ENCODE measurements around the gene MSLN.

The MSLN gene

DNA sequence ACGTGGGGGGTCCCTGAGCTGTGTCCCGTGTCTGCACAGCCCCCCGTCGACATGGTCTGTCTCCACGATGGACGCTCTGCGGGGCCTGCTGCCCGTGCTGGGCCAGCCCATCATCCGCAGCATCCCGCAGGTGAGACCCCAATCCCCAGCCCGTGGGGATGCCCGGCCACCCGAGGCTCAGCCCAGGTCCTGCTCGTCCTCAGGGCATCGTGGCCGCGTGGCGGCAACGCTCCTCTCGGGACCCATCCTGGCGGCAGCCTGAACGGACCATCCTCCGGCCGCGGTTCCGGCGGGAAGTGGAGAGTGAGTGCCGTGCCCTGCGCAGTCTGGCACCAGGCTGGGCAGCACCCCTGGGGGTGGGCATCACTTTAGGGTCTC is 4.9 kb downstream of the MSLN start:
- CTCF ChIA-PET = no interaction called here
- TF ChIP-seq, protein P1, sequence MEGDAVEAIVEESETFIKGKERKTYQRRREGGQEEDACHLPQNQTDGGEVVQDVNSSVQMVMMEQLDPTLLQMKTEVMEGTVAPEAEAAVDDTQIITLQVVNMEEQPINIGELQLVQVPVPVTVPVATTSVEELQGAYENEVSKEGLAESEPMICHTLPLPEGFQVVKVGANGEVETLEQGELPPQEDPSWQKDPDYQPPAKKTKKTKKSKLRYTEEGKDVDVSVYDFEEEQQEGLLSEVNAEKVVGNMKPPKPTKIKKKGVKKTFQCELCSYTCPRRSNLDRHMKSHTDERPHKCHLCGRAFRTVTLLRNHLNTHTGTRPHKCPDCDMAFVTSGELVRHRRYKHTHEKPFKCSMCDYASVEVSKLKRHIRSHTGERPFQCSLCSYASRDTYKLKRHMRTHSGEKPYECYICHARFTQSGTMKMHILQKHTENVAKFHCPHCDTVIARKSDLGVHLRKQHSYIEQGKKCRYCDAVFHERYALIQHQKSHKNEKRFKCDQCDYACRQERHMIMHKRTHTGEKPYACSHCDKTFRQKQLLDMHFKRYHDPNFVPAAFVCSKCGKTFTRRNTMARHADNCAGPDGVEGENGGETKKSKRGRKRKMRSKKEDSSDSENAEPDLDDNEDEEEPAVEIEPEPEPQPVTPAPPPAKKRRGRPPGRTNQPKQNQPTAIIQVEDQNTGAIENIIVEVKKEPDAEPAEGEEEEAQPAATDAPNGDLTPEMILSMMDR (conservative IDR thresholded peaks at IDR 0.05; ENCODE audit: low read depth) = no peak
- POLR2A ChIA-PET (ENCODE audit: low non-redundant PET) = no interaction called here
- no peak overlapping the region for H3K27ac ChIP-seq
- DNase-seq (ENCODE audit: low spot score) = no peak

DNA sequence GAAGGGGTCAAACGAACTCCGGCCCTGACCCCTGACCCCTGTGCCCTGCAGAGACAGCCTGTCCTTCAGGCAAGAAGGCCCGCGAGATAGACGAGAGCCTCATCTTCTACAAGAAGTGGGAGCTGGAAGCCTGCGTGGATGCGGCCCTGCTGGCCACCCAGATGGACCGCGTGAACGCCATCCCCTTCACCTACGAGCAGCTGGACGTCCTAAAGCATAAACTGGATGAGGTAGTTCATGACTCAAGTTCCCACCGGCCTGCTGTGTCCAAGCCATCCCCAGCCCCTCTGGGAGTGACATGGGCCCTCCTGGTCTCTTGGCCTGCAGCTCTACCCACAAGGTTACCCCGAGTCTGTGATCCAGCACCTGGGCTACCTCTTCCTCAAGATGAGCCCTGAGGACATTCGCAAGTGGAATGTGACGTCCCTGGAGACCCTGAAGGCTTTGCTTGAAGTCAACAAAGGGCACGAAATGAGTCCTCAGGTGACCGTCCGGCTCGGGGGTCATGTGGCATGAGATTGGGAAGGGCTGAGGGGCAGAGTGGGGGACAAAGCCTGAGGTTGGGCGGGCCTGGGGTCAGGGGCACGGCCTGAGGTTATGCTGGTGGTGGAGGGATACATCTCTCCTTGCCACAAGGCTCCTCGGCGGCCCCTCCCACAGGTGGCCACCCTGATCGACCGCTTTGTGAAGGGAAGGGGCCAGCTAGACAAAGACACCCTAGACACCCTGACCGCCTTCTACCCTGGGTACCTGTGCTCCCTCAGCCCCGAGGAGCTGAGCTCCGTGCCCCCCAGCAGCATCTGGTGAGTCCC is 5.7 kb downstream of the MSLN start:
- peak overlapping the region; percentile 24; the same call in 1 of the 2 replicates for H3K27ac ChIP-seq
- CTCF ChIA-PET = no interaction called here
- no peak for DNase-seq (ENCODE audit: low spot score)
- TF ChIP-seq, protein P1 (conservative IDR thresholded peaks at IDR 0.05; ENCODE audit: low read depth) = no peak
- POLR2A ChIA-PET (ENCODE audit: low non-redundant PET) = no interaction called here

- DNase-seq (ENCODE audit: low spot score) = no peak
- CTCF ChIA-PET = interaction anchor here (0.6 to 0.9 kb wide), 2 partner anchors 17 to 26 kb away, joined by 3 to 4 read pairs; no protein-coding TSS in a partner anchor
- TF ChIP-seq, protein P1 (conservative IDR thresholded peaks at IDR 0.05; ENCODE audit: low read depth) = no peak
- H3K27ac ChIP-seq = no peak overlapping the region
- POLR2A ChIA-PET (ENCODE audit: low non-redundant PET) = no interaction called here
Measured at GRCh38 chr16:766820-767640, 6.5 kb downstream of the MSLN start.

DNA sequence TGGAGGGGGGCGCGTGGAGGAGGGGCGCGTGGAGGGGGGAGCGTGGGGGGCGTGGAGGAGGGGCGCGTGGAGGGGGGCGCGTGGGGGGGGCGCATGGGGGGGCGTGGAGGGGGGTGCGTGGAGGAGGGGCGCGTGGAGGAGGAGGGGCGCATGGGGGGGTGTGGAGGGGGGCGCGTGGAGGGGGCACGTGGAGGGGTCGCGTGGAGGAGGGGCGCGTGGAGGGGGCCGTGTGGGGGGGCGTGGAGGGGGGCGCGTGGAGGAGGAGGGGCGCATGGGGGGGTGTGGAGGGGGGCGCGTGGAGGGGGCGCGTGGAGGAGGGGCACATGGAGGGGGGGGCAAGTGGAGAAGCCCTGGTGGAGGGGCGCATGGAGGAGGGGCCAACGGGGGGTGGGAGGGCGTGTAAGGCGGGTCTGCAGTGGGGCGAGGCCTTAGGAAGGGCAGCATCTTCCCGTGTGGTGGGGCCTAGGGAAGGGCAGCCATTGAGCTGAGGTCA is 7.3 kb downstream of the MSLN start:
- CTCF ChIA-PET = interaction anchor here (0.9 kb wide), 1 partner anchor 26 kb away, joined by 4 read pairs; no protein-coding TSS in a partner anchor
- POLR2A ChIA-PET (ENCODE audit: low non-redundant PET) = no interaction called here
- DNase-seq (ENCODE audit: low spot score) = no peak
- TF ChIP-seq, protein P1 (conservative IDR thresholded peaks at IDR 0.05; ENCODE audit: low read depth) = no peak
- H3K27ac ChIP-seq = no peak overlapping the region; the same call in 1 of the 2 replicates

DNA sequence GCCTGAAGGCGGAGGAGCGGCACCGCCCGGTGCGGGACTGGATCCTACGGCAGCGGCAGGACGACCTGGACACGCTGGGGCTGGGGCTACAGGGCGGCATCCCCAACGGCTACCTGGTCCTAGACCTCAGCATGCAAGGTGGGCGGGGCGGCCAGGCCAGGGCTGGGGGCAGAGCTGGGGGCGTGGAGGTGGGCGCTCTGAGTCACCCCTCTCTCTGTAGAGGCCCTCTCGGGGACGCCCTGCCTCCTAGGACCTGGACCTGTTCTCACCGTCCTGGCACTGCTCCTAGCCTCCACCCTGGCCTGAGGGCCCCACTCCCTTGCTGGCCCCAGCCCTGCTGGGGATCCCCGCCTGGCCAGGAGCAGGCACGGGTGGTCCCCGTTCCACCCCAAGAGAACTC is 7.9 kb downstream of the MSLN start:
- TF ChIP-seq, protein P1 (conservative IDR thresholded peaks at IDR 0.05; ENCODE audit: low read depth) = no peak
- DNase-seq (ENCODE audit: low spot score) = no peak
- CTCF ChIA-PET = no interaction called here
- no peak overlapping the region; the same call in 1 of the 2 replicates for H3K27ac ChIP-seq
- POLR2A ChIA-PET (ENCODE audit: low non-redundant PET) = no interaction called here

DNA sequence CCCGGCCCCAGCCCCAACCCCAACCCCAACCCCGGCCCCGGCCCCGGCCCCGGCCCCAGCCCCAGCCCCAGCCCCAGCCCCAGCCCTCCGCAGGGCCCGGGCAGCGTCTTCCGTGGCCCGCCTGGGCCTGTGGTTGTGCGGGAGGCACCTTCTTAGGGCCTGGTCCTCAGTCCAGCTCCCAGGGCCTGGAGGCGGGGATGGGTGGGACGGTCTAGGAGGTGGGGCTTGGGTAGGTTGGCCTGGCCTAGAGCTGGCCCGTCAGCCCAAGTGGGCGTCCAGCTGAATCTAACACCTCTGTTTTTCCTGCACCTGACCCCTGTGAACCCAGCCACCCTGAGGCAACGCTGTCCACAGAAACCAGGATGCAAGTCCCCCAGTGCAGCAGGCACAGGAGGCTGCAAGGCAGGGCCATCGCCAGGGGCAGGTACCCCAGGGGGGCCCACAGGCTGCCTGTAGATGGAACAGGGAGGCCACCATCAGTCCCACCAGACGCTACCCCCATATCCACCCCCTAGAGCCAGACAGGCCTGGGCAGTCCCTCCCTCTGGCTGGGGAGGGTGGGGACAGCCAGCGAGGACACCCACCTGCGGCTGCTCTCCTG is 8.8 kb downstream of the MSLN start:
- no peak for DNase-seq (ENCODE audit: low spot score)
- ChIA-PET POLR2A (ENCODE audit: low non-redundant PET) (no interaction called here), CTCF (no interaction called here)

More for the DNA sequence above, 8.8 kb downstream of the MSLN start:
- no peak overlapping the region for H3K27ac ChIP-seq
- TF ChIP-seq, protein P1 (conservative IDR thresholded peaks at IDR 0.05; ENCODE audit: low read depth) = no peak
